CD1c-positive myeloid dendritic cell (primary cell): ENCODE results near the gene NUDT13.
A peak's percentile ranks its signal among the peaks of the same experiment; 100 is the strongest.
"Not testable (repeated sequence)": the region's sequence is repeated elsewhere in the genome, so short reads cannot be mapped to it uniquely, and the experiment has no call there.

Experiments used
- DNase-seq: peaks from one replicate; pipeline ENCODE4 v3.0.0-alpha.2; 2016; ENCODE audit errors: extremely low spot score

NUDT13 gene

DNA sequence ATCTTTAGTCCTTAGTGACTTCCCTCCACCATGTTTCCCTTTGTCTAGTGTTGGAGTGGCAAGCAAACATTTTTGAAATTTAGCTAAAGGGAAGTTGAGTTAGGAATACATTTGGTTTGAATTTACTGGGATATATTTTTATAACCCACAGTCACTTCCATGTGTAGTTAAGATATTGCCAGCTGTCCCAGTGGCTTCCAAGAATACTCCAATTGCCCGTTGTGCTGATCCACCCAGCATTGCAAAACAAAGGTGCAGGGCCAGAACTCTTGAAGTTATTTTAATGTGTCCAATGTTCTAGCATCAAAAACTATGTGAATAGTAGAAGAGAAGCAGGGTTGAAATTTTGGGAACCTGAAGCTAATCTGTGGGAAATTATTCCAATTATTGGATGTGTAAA is 11.1 kb upstream of the NUDT13 start:
- DNase-seq: no peak

DNA sequence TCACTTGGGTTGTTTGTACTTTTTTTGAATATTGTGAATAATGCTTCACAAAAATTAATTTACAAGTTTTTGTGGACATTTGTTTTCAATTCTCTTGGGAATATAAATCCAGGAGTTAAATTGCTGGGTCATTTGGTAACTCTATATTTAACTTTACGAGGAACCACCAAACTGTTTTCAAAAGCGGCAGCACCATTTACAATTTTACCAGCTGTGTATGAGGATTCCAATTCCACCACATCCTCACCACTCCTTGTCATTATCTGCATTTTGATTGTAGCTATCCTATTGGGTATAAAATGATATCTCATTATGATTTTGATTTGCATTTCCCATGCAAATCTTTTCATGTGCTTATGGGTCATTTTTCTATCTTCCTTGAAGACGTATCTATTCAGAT is 4.0 kb upstream of the NUDT13 start:
- DNase-seq: no peak

DNA sequence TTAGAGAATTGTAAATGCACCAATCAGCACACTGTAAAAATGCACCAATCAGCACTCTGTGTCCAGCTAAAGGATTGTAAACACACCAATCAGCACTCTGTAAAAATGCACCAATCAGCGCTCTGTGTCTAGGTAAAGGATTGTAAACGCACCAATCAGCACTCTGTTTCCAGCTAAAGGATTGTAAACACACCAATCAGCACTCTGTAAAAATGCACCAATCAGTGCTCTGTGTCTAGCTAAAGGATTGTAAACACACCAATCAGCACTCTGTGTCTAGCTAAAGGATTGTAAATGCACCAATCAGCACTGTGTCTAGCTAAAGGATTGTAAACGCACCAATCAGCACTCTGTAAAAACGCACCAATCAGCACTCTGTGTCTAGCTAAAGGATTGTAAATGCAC is 1.0 kb upstream of the NUDT13 start:
- DNase-seq: not testable (repeated sequence)

DNA sequence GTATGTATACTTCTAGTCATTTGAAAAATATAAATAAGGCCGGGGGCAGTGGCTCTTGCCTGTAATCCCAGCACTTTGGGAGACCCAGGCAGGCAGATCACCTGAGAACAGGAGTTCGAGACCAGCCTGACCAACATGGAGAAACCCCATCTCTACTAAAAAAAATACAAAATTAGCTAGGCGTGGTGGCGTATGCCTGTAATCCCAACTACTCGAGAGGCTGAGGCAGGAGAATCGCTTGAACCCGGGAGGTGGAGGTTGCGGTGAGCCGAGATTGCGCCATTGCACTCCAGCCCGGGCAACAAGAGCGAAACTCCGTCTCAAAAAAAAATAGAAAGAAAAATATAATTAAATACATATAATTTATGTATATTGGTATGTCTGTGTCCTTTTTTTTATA is 1.8 kb downstream of the NUDT13 start:
- not testable (repeated sequence) for DNase-seq

DNA sequence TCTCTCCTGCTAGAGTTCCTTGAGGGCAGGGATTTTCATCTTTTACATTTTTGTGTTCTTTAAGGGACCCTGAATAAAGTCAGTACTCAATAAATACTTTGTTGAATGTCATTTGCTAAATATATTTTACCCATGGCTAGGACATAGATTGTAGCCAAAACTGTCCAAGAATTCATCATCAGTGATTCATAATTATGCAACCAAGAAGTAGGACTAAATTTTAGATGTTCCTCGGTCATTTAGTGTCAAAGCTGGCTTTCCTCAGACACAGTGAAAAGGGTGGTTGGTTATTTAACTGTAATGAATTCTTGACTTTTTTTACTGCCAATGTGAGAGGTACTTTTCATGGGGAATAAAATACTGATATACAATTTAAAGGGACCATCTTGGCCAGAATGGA is 3.3 kb downstream of the NUDT13 start:
- DNase-seq: no peak

DNA sequence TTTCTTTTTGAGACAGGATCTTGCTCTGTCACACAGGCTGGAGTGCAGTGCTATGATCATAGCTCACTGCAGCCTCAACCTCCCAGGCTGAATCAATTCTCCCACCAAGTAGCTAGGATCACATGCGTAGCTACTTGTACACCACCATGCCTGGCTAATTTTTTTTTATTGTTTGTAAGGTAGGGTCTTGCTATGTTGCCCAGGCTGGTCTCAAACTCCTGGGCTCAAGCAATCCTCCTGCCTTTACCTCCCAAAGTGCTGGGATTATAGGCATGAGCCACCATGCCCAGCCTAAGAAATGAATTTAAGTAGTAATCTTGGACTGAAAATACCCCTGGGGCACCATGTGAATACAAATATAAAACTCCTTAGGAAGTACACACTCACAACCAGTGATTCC is 5.8 kb downstream of the NUDT13 start:
- no peak for DNase-seq

DNA sequence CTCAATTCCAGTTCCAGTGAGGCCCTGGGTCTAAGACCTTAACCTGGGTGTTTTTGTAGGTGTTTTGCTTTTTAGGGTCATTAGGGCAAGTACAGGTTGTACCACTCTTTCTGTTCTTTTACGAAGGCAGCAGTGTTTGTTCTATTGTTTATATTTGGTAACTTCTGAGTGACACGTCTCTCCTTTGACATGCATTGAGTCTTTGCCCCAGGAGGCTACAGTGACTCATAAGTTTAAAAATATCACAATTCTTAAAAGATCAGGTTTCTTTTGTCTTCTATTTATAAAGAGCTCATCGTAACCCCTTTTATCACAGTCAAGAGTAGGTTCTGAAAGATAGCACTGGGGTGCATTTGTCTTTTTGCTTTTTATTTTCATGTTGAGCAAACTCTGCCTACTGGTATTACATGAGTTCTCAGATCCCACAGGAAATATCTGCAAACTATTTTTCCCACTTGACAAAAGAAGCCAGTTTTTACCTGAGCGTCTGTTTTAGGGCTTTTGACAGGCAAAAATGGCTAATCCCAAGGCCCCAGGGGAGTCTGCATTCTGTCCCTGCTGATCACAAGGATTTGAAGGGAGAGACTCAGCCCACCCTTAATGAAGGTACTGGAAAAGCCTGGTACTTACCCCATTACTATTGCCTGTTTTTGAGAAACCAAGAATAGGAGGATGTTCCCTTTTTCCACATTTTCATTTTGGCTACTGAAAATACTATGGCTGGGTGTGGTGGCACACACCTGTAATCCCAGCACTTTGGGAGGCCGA is 7.9 kb downstream of the NUDT13 start:
- no peak for DNase-seq

DNA sequence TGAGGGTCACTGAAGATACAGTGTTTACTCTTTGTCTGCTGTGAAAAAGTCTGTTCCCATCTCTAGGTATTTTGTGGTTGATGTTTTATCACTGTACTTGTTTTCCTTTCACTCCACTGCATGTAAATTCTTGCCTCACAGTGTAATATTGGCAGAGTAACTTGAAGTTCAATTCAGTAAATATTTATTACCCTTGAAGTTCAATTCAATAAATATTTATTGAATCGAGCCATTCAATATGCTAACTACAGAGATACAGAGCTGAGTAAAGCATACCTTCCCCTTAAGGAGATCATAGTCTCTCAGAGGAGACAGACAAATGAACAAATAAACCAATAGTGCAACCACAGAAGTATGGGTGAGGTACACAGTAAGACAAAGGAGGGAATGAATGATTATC is 9.2 kb downstream of the NUDT13 start:
- DNase-seq: no peak

DNA sequence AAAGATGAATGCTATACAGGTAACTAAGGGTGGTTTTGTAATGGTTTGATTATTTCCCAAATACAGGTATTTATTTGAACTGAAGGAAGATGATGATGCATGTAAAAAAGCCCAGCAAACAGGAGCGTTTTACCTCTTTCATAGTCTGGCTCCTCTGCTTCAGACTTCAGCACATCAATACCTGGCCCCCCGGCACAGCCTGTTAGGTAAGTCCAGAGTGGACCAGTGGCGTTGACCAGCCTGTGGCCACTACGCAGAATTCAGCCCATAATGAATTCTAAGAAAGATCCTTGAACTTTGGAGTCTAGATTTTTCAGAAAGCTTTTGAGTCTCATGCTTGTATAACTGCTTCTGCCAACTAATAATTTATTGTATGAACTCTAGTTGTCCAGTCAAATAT is 9.7 kb downstream of the NUDT13 start:
- no peak for DNase-seq

DNA sequence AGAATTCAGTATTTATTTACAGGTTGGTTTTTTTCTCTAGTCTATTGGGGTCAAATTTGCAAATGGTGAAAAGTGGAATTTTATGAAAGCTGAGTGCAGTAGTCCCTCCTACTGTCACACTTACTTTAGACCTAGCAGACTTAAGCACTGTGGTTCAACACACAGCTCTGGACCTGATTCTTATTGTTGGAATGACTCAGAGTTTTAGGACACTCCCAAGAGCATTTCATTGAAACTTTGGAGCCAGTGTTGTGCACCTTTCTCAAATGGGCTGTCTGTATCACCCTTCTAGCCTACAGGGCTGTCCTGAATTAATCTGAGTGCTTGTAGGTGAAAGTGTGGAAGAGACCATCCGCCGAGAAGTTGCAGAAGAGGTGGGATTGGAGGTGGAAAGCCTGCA is 16.1 kb downstream of the NUDT13 start:
- no peak for DNase-seq

DNA sequence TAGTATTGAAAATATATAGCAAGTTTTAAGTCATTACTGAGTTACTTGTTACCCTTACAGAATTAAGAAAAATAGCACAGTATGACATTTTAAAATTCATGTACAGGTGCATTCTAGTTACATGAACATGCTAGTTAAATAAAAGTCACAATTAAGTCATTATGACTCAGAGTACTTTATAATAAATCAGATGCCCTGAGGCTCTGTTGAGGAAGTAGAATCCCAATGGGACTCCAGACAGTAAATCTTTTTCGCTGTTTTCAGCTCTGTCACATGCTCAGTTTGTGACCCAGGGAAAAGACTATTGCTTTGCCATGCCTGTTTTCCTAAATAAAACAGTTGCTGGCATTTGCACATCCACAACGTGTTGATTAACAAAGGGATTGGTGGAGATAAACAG is 21.0 kb downstream of the NUDT13 start:
- DNase-seq: no peak

DNA sequence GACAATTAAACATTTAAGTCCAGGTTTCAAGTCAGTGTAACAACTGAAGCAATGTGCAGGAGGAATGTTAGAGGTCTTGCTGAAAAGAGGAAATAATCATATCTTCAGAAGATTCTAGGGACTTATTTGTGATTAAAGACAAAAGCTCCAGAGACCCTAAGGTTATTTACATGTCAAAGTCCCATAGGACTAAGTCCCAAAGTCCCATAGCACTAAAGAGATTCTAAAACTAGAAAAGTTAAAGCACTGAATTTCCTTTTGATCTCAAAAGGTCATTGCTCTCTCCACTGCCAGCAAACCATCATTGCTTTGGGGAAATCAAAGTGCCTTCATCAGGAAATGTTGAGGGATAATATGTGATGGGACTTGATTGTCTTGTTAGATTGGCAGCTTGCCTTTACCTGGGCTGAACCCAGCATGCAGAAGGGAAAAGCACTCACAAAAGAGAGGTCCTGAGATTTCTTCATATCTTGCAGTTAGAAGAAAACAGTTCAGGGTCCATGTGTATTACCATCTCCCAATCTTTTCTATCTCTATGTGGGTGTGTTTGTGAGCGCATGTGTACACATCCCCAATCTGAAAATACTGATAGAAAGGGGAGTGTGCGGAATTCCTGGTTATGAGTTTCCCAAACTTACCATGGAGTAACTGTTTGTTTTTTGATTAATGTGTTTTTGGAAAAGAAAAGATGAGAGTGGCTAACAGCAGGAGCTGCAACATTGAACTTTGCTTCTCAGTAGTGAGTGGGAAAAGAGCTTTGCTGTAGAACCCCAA is 21.8 kb downstream of the NUDT13 start:
- DNase-seq: no peak

DNA sequence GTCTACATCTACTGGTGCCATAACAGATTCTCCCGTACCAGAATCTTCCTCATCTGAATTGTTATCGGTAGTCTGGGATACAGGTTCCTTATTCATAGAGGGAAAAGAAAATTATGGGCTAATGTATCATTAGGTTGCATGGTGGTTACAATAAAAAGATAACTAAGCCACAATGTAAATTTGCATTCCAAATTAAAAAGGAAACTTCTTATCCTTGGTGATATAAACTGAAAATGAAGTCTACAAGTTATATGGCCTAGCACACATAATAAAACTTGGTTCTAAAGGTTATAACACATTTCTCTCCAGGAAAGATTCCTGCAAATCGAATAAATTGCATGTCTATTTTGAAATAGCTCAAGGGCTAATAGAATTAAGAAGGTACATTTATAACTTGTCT is 24.5 kb downstream of the NUDT13 start:
- DNase-seq: no peak

DNA sequence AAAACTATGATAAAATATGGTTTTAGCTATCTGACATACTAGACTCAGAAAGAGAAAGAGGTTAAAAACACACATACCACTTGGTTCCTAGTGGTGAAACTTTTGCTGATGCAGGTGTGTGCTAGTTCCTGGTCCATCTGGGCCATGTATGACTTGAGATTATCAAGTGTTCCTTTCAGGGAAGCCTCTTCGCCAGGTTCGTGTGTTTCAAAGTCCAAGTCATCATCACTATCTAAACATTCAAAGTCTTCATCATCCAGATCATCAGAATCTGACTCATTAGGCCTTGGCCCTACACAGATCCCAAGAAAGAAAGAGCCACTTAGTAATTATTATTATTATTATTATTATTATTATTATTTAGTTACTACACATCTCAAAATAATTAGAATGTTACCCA is 26.4 kb downstream of the NUDT13 start:
- DNase-seq: no peak

DNA sequence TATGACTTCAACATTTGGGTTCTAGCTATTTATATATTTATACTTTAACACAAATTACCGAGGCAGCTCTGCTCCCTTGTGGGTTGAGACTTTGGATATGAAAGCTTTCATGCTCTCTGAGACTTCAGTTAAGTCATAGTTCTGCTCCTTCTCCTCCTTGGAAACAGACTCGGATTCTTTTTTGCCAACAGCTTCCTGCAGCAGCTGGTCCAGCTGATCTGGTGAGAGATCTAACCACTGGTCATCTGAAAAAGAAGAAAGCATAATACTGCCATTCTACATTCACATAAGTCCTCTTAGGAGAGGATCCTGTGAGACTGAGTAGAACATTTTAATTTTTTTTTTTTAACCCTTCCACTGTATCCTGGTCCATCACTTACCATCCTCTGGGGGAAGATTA is 29.0 kb downstream of the NUDT13 start:
- no peak for DNase-seq

DNA sequence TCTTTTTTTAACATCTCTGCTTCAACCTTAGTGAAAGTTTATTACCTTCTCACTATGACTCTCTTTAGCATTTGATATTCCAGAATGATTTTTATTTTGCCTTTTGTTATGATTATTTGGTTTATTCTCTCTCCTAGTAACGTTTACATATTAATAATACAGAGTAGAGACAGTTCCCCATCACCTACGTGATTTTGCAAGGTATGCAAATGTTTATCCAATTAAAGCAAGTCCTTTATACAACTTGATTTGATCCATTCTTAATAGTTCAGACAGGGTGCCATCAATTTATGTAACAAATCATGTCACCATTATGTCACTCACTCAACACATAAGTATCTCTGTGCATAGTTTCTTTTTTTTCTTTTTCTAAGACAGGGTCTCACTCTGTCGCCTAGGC is 31.3 kb downstream of the NUDT13 start:
- DNase-seq: no peak

DNA sequence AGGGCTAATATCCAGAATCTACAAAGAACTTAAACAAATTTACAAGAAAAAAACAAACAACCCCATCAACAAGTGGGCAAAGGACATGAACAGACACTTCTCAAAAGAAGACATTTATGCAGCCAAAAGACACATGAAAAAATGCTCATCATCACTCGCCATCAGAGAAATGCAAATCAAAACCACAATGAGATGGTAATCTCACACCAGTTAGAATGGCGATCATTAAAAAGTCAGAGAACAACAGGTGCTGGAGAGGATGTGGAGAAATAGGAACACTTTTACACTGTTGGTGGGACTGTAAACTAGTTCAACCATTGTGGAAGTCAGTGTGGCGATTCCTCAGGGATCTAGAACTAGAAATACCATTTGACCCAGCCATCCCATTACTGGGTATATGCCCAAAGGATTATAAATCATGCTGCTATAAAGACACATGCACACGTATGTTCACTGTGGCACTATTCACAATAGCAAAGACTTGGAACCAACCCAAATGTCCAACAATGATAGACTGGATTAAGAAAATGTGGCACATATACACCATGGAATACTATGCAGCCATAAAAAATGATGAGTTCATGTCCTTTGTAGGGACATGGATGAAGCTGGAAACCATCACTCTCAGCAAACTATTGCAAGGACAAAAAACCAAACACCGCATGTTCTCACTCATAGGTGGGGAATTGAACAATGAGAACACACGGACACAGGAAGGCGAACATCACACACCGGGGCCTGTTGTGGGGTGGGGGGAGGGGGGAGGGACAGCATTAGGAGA is 40.6 kb downstream of the NUDT13 start:
- DNase-seq: not testable (repeated sequence)

DNA sequence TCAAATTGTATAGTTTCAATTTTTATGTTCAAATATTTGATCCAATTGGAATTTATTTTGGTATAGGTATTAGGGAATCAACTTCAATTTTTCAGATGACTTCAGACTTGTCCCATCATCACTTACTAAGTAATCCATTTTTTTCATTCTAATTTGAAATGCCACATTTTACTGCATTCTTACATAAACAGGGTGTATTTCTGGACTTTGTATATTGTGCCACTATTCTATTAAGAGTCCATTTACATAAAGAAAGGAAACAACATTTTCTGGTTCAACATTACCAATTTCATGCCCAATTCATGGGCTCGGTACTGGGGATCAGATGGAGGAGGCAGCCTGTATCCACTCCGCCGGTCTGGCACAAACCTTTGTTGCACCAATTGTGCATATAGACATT is 41.8 kb downstream of the NUDT13 start:
- DNase-seq: no peak

DNA sequence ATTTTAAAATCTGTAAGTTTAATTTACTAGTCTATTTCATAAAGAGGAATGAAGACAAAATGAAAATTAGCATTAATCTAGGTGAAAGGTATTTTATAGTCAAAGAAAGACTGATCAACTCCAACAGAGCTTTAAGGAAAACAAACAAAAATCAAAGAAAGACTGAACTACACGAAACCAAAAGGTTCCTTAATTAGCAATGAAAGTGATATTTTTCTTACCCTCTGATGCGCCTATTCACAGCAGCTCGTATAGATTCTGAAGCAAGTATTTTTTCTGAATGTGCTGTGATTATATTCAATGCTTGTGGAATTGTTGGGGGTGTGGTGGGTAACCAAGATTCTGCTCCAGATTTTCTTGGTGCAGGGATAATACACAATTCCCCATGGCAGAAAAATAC is 45.8 kb downstream of the NUDT13 start:
- DNase-seq: no peak

DNA sequence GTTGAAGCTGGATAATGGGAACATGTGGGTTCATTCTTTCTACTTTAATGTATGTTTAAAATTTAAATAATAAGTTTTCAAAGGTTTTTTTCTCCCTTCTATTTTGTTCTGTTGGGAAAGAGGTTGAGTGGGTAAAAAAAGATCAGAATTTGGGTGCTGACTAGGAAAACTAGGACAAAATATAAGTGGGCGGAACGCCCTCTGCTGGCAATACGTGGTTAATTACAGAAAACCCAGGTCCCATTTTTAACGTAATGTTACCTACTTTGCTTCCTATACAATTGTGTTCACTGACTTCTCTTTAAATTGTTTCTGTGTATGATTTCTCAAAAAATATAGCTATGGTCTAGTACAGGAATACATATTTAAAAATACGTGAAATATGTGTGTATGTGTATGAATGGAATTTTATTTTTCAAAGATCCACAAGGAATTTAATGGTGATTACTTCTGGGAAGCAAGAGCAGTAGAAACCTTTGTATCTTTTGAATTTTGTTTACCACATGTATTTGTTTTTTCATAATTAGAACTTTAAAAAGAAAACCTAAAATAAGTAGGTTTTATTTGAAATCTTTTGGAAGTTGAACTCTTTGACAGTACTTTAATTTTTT is 48.9 kb downstream of the NUDT13 start:
- DNase-seq: peak; percentile 72

DNA sequence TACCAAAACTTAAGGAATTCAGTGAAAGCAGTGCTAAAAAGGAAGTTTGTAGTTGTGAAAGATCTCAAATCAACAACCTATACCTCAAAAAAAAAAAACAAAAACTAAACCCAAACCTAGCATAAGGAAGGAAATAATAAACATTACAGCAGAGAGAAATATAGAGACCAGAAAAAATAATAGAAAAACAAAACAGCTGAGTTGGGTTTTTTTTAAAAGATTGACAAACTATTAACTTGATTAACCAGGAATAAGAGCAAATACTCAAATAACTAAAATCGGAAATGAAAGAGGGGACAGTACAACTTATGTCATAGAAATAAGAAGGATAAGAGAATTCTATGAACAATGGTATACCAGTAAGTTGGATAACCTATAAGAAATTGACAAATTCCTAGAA is 50.8 kb downstream of the NUDT13 start:
- DNase-seq: no peak

DNA sequence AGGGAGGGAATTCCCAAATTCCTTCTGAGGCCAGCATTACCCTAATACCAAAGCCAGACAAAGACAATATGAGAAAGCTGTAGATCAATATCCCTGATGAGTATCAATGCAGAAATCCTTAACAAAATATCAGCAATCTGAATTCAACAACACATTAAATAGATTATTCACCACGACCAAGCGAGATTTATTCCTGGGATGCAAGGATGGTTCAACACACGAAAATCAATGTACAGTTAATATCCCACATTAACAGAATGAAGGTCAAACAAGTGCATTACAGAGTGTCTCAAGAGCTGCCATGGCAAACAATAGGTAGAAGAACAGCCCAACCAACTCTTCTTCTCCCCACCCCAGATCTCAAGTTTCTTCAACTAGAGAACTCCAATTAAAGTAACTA is 51.4 kb downstream of the NUDT13 start:
- DNase-seq: no peak
